Measurements from ENCODE around the gene LRFN2.
A peak's percentile ranks its signal among the peaks of the same experiment; 100 is the strongest.

Gene LRFN2

GRCh38 chr6:40587240-40588069 lies at the start of gene LRFN2:
TSS of gene LRFN2 (minus strand) at chr6:40587364.
- DNase-seq: peak; percentile 67

GRCh38 chr6:40634429-40634828 lies 47.3 kb upstream of the LRFN2 start:
- DNase-seq: no peak

- no peak for DNase-seq
Observed at GRCh38 chr6:40631744-40632143, 44.6 kb upstream of the LRFN2 start.

- no peak for DNase-seq
Observed at GRCh38 chr6:40630488-40630887, 43.3 kb upstream of the LRFN2 start.

GRCh38 chr6:40630051-40630450 lies 42.9 kb upstream of the LRFN2 start:
- no peak for DNase-seq

- DNase-seq: no peak
Observed at GRCh38 chr6:40629463-40629862, 42.3 kb upstream of the LRFN2 start.

GRCh38 chr6:40627316-40627715 lies 40.2 kb upstream of the LRFN2 start:
- no peak for DNase-seq

- no peak for DNase-seq
Observed at GRCh38 chr6:40626886-40627285, 39.7 kb upstream of the LRFN2 start.

GRCh38 chr6:40623932-40624331 lies 36.8 kb upstream of the LRFN2 start:
- DNase-seq: no peak

GRCh38 chr6:40623178-40623577 lies 36.0 kb upstream of the LRFN2 start:
- no peak for DNase-seq

GRCh38 chr6:40620574-40621240 lies 33.5 kb upstream of the LRFN2 start:
- DNase-seq: no peak

- no peak for DNase-seq
Observed at GRCh38 chr6:40614671-40615070, 27.5 kb upstream of the LRFN2 start.

GRCh38 chr6:40611912-40612311 lies 24.7 kb upstream of the LRFN2 start:
- no peak for DNase-seq

GRCh38 chr6:40611434-40611833 lies 24.3 kb upstream of the LRFN2 start:
- no peak for DNase-seq

- no peak for DNase-seq
Observed at GRCh38 chr6:40610229-40610628, 23.1 kb upstream of the LRFN2 start.

GRCh38 chr6:40606981-40607380 lies 19.8 kb upstream of the LRFN2 start:
- DNase-seq: no peak

- no peak for DNase-seq
Observed at GRCh38 chr6:40606526-40606925, 19.4 kb upstream of the LRFN2 start.

GRCh38 chr6:40604082-40604481 lies 16.9 kb upstream of the LRFN2 start:
- no peak for DNase-seq

GRCh38 chr6:40599555-40599954 lies 12.4 kb upstream of the LRFN2 start:
- no peak for DNase-seq

GRCh38 chr6:40598516-40598915 lies 11.4 kb upstream of the LRFN2 start:
- no peak for DNase-seq

- DNase-seq: no peak
Observed at GRCh38 chr6:40597301-40597700, 10.1 kb upstream of the LRFN2 start.

GRCh38 chr6:40588480-40588879 lies 1.3 kb upstream of the LRFN2 start:
- DNase-seq: no peak

GRCh38 chr6:40588070-40588384 lies 863 bp upstream of the LRFN2 start:
- DNase-seq: no peak

- no peak for DNase-seq
Observed at GRCh38 chr6:40586369-40587201, 579 bp downstream of the LRFN2 start.
